HG03354 (cell line): ENCODE measurements around the gene VPS18.
"Not testable (repeated sequence)": the region's sequence is repeated elsewhere in the genome, so short reads cannot be mapped to it uniquely, and the experiment has no call there.

ENCODE experiments used
- ATAC-seq: cut with Tn5 transposase; IDR thresholded peaks from one replicate; pipeline ENCODE4 v1.9.1; 2021; ENCODE audit warnings: mild to moderate bottlenecking; ENCODE audit not compliant: unreplicated experiment, poor library complexity, severe bottlenecking

The VPS18 gene

DNA sequence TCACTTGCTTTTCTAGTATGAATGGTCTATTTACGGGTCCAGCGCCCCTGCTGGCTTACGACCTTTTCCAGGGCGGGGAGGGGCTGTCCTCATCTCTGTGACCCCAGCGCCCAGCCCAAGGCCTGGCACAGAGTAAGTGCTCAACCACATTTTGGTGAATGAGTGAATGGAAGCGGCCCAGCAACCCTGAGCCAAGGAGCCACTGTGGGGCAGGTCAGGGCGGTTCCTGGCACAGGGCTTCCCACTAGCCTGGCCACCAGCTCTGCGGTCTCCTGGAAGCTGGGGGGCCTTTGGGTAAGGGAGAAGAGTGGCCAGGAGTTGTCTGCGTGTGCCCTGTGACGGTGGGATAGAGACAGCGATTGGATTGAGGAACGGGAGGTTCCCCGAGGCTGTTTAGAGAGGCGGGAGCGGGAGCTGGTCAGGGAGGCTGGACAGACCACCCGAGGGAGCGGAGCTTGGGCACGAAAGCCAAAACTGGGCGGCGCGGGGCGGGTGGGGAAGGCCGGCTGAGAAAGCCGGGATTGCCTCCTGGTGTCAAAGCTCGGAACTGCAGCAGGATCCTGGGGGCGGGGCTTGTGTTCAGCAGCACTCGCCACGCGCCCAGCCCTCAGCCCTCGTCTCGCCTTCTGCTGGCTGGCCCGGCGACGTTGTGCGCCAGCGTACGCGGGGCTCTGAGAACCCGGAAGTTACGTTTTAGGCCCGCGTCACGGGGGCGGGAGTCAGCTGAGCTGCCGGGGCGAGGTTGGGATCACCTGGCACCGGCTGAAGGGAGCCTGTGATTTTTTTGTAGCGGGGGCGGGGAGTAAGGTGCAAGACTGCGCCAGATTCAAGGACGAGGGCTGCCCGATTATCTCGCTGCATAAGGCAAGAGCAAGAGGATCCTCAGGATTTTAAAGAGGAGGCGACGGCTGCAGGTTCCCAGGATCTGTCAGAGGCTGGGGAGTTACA, at the start of gene VPS18:
Gene VPS18 (plus strand): TSS at position 718 of the 948 bp plus-strand sequence. CDS start 319 bp downstream, outside the sequence.
- ATAC-seq: peak; percentile 90

- ATAC-seq: no peak
Observed at GRCh38 chr15:40844696-40845030, 49.6 kb upstream of the VPS18 start.

DNA sequence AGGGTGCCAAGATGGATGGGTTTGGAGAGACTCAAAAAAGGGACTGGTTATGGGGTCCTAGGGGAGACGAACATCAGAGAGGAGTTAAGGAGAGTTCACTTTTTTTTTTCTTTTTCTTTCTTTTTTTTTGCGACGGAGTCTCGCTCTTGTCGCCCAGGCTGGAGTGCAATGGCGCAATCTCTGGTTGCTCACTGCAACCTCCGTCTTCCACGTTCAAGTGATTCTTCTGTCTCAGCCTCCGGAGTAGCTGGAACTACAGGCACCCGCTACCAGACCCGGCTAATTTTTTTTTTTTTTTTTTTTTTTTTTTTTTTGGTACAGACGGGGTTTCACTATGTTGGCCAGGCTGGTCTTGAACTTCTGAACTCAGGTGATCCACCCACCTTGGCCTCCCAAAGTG, 49.2 kb upstream of the VPS18 start:
- ATAC-seq: no peak

- no peak for ATAC-seq
Observed at GRCh38 chr15:40845511-40846284, 48.6 kb upstream of the VPS18 start.

DNA sequence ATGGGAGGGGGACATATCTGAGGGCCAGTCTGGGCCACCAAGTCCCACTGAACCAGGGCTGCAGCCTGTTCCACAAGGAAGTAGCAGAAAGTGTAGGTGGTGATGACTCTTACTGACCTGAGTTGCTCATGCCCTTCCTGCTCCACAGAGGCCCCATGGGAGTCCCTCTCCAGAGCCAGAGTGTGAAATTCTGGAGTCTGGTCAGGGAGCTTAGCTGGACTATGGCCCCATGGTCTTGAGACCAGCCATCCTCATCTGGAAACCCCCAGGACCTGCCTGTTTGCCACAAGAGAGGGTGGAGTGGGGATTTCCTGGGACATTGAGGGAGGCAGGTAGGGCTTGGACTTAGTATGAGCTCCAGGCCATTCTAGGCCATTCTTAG, 47.4 kb upstream of the VPS18 start:
- ATAC-seq: no peak

- peak; percentile 53 for ATAC-seq
Observed at GRCh38 chr15:40847223-40847961, 46.9 kb upstream of the VPS18 start.

DNA sequence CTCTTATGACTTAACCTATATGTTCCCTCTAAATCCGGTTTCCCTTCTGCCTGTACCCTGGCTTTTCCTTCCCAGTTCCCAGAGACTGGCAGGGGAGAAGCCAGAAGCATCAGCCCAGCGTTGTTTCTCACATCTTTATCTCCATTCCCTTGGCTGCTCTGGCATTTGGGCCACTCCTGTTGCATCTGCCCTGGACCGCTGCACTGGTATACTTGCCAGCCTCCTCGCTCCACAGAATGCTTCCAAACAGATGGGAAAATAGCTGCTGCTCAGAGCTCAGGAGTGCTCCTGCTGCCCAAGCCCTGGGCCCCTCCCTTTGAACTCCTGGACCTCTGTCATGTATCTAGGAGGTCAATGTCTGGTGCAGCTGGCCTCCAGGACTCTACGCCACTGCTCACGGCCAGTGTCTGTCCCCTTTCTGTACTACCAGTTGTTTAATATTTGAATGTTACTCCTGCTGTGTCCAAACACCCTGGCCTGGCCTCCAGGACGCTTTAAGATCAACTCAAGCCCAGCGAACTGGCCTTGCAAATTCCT, 43.6 kb upstream of the VPS18 start:
- no peak for ATAC-seq

- ATAC-seq: no peak
Observed at GRCh38 chr15:40852529-40852928, 41.7 kb upstream of the VPS18 start.

GRCh38 chr15:40853241-40853890, 40.9 kb upstream of the VPS18 start:
- ATAC-seq: no peak

GRCh38 chr15:40854161-40854560, 40.1 kb upstream of the VPS18 start:
- no peak for ATAC-seq

- ATAC-seq: no peak
Observed at GRCh38 chr15:40855706-40856234, 38.5 kb upstream of the VPS18 start.

GRCh38 chr15:40856746-40857145, 37.5 kb upstream of the VPS18 start:
- ATAC-seq: no peak

DNA sequence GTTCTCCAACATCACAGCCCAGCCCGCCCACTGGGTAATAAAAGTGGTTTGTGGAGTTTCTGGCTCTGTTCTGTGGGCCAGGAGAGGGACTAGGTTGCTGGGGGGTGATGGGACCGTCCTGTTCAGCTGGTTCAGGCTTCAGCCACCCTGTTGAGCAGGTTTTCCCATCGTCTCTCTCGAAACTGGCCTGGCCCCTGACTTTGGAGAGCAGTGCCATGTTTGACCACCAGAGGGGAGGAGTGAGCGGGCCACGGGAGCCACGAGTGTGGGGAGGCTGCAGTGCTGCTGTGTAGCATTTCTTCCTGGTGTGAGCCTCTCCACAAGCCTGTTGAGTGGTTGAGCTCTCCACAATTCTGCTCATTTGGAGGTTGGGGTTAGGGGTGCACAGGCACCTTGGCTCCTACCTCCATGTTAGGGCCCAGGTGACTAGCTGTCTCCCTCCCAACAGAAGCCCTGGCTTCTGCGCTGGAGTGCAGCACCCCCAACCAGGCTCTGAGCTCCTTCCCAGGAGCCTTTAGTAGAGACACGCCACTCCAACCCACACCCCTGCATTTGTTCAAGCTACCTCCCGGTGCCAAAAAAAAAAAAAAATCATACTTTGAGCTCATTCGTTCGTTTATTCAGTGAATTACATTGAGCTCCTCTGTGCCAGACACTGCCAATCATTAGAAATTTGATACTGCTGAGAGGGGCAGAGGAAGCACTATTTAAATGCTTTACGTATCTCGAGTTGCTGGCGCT, 36.5 kb upstream of the VPS18 start:
- peak; percentile 75 for ATAC-seq

DNA sequence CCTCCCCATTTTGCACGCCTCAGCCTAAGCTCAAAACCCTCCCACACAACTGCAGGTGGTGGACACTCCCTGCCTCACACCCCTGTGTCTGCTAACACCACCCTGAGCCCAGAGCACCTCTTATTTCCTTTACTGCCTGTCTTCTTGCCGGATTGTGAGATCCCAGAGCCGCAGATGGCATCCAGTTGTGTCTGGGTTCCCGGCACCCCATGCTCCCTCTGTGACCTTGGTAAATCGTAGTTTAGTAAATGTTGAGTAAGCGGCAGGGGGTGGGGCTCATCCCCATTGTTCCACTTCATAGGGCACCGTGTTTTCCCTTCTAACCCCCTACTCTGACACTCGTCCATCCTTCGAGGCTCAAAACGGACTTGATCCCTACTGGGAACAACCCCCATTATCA, 35.5 kb upstream of the VPS18 start:
- no peak for ATAC-seq

- ATAC-seq: peak; percentile 69
Observed at GRCh38 chr15:40859206-40859851, 34.9 kb upstream of the VPS18 start.

- ATAC-seq: not testable (repeated sequence)
Observed at GRCh38 chr15:40861147-40861546, 33.1 kb upstream of the VPS18 start.

DNA sequence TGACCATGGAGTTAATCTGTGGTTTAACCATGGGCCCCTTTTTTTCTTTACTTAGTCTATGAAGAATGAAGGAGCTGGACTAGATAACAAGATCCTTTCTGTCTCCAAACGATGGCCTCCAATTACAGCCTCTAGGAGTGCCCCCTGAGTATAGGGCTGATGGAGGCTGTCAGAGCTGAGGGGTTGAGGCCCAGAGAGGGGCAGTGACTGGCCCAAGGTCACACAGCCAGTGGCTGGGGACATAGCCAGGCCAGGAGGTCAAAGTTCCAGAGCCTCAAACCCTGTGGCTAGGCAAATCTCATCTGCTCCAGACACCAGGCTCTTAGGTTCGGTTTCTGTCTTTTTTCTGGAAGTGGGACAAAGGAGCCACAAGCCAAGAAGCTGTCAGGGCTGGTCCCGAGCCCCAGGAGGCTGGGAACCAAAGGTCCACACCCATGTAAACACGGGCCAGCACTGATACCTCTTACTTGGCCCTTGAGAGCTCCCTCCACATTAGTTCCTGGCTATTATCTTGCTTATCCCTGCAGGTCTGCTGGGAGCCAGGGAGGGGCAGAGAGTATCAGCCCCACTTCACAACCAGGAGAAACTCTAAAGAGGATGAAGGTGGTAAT, 30.5 kb upstream of the VPS18 start:
- no peak for ATAC-seq

DNA sequence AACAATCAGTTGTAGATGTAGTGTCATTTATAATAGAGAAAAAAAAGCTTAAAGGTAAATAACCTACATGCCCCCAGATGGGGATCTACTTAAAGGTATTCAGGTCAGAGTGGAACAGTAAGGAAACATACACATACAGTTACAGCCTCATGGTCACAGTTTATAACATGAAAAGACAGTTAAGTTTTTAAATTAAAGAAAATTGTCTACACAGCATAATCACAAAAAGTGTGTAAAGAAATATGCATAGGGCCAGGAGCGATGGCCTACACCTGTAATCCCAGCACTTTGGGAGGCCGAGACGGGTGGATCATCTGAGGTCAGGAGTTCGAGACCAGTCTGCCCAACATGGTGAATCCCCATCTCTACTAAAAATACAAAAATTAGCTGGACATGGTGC, 27.1 kb upstream of the VPS18 start:
- no peak for ATAC-seq
